Pancreas (tissue), 10 donors: ENCODE measurements around the gene RIBC2. TPM values are rescaled to one million over a fixed set of nuclear protein-coding genes. Genes with fewer than 3 reads are reported as not detected.
"Not testable (repeated sequence)": the region's sequence is repeated elsewhere in the genome, so short reads cannot be mapped to it uniquely, and the experiment has no call there.

Experiments used
- ATAC-seq, 4 donors: fragments of 200-7000 bp; cut with Tn5 transposase; one replicate each; pipeline versions ENCODE4 v1.8.0 to v1.9.1; 2020; ENCODE audit warnings: mild to moderate bottlenecking in 4 of 4, moderate library complexity in 4 of 4
- DNase-seq, 6 donors: peaks; one replicate each; pipeline ENCODE4 v3.0.0-alpha.2; 2020
- FAIRE-seq: peaks from 2 replicates; lab custom pipeline; 2012; peaks lifted over from hg19 to GRCh38; lab: Jason Lieb, UNC
- H3K27ac ChIP-seq, 4 donors: fragments of 200-600 bp; sonication (generic); 1 replicate in 3 of 4; 2 replicates in 1 of 4; pipeline versions ENCODE4 v1.5.0 to v1.8.0; 2020
- H3K27me3 ChIP-seq, 4 donors: fragments of 200-600 bp; one replicate each; pipeline ENCODE4 v1.8.0; 2021
- H3K36me3 ChIP-seq, 3 donors: fragments of 200-600 bp; sonication (generic) in 1 of 3; one replicate each; pipeline versions ENCODE4 v1.5.0 to v1.8.0; 2020 to 2021
- H3K4me1 ChIP-seq, 3 donors: fragments of 200-600 bp; one replicate each; pipeline ENCODE4 v1.8.0; 2021
- H3K4me3 ChIP-seq, 4 donors: fragments of 200-600 bp; sonication (generic) in 2 of 4; one replicate each; pipeline versions ENCODE4 v1.5.0 to v1.8.0; 2020 to 2021
- H3K9me3 ChIP-seq, 4 donors: fragments of 200-600 bp; one replicate each; pipeline ENCODE4 v1.8.0; 2021
- WGBS, 2 donors: extraction: QIAGEN DNeasy Blood & Tissue Kit; methylation state at CpG; one replicate each; pipeline ENCODE4 v1.1.7; 2013; 5-methylcytosine and 5-hydroxymethylcytosine counted together
- intact Hi-C, 3 donors: fragments of 100-400 bp; cut with DNase I; formaldehyde crosslinking; loops; one replicate each; pipeline versions ENCODE4 v1.11.1 to v1.14.2; 2022
- polyA plus RNA-seq, 2 donors: library from polyadenylated mRNA; stranded (reverse); fragments of 200-250 nt; gene quantifications; one replicate each; pipeline ENCODE4 v1.2.3, GENCODE V29; 2013
- total RNA-seq, 6 donors: library from RNA; stranded (reverse); fragmentation: NEBNext Ultra II Directional in 4 of 6; extraction: Animal tissue kit (Norgen Biotek cat#: 25700) in 4 of 6; gene quantifications; one replicate each; pipeline versions ENCODE4 v1.2.1 to v1.2.4, GENCODE V29; 2021 to 2023
- TF ChIP-seq, protein P1 (sequence below), 4 donors: fragments of 200-600 bp; sonication (generic) in 3 of 4; IDR thresholded peaks; one replicate each; pipeline versions ENCODE4 v1.5.0 to v1.8.0; 2021; ENCODE audit warnings: antibody characterized with exemption in 4 of 4
- donor health status: healthy with polysubstance abuse.
- donor health status: DM: no; HTN: no; CAD: no; lungs with moderate emphysema.
- donor health status: DM: no; HTN: no; CAD: no.
- donor health status: control.
- donor health status: control.
- donor health status: Bipolar disorder and iron deficiency.
- donor health status: DM: yes; HTN: yes; CAD: no.
- donor health status: DM: no; HTN: no; CAD: no.
- donor health status: DM: no; HTN: no; CAD: no.
- donor health status: DM: yes; HTN: yes; CAD: no.

RIBC2 gene
- total and polyA plus RNA-seq, 8 donors = 0.12 to 1.7 (median 0.34) TPM; not detected in 2

DNA sequence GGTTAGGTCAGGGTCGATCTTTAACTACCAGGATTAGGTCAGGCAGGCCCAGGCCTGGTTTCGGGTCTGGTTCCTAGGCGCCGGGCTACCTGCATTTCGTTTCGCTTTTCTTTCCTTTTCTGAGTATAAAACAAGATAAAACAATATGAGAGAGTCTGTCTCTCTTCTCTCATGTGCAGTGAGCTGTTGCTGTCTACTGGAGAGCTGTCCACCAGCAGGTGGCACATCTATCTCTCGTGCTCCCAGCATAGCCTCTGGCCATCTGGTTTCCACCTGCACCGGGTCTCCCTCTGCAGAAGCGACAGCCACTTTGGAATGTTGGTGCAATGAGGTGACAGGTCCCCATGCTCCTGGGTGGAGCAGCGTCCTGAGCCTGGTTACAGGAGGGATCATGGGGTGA lies 27.6 kb downstream of the RIBC2 start:
- H3K27me3 ChIP-seq = no peaks in the 10 kb centered on the region
- FAIRE-seq = no peak
- peak in 3 of 6 donors; percentile 18 to 57 (median 33) for DNase-seq
- H3K4me1 ChIP-seq = no peaks in the 10 kb centered on the region
- intact Hi-C loops = loop anchor here in 1 of 3 donors (5.0 kb wide), 1 partner anchor 111 kb away; no protein-coding TSS in a partner anchor
- H3K9me3 ChIP-seq = no peaks in the 10 kb centered on the region
- ATAC-seq = peak; percentile 64 to 95 (median 92)
- no peak overlapping the region for H3K4me3 ChIP-seq
- WGBS, 2 donors = 11 to 12% methylated on average over 10 of the region's 10 CpGs
- no peak overlapping the region for H3K27ac ChIP-seq
- TF ChIP-seq, protein P1, sequence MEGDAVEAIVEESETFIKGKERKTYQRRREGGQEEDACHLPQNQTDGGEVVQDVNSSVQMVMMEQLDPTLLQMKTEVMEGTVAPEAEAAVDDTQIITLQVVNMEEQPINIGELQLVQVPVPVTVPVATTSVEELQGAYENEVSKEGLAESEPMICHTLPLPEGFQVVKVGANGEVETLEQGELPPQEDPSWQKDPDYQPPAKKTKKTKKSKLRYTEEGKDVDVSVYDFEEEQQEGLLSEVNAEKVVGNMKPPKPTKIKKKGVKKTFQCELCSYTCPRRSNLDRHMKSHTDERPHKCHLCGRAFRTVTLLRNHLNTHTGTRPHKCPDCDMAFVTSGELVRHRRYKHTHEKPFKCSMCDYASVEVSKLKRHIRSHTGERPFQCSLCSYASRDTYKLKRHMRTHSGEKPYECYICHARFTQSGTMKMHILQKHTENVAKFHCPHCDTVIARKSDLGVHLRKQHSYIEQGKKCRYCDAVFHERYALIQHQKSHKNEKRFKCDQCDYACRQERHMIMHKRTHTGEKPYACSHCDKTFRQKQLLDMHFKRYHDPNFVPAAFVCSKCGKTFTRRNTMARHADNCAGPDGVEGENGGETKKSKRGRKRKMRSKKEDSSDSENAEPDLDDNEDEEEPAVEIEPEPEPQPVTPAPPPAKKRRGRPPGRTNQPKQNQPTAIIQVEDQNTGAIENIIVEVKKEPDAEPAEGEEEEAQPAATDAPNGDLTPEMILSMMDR (IDR thresholded peaks at IDR 0.05) = peak; percentile 11 to 32 (median 27)
- no peaks in the 10 kb centered on the region for H3K36me3 ChIP-seq

DNA sequence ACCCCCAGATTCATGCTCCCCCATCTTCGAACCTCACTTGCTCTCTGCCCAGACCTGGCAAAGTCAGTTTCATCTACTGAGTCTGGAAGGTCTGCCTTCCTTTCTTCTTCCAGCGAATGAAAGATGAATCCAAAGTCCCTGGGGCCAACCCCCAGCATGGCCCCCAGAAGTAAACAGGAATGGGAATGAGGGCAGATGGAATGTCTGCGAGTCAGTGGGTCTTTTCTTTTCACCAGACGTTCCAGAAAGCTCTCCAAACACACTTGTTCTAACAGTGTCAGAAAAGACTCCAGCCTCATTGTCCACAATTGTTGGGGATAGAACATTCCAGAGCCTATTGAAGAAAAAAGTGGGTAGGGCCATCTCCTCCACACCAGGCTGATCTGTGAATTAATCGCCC lies 28.6 kb downstream of the RIBC2 start:
- H3K9me3 ChIP-seq = no peaks in the 10 kb centered on the region
- intact Hi-C loops = loop anchor here in 1 of 3 donors (5.0 kb wide), 1 partner anchor 110 kb away; no protein-coding TSS in a partner anchor
- WGBS, 2 donors = 57 to 59% methylated on average over 5 of the region's 5 CpGs
- FAIRE-seq = no peak
- ATAC-seq = no peak
- DNase-seq = no peak
- TF ChIP-seq, protein P1 (IDR thresholded peaks at IDR 0.05) = no peak
- H3K27me3 ChIP-seq = no peaks in the 10 kb centered on the region
- H3K27ac ChIP-seq = no peak overlapping the region
- no peak overlapping the region for H3K4me3 ChIP-seq
- no peaks in the 10 kb centered on the region for H3K36me3 ChIP-seq
- no peaks in the 10 kb centered on the region for H3K4me1 ChIP-seq

DNA sequence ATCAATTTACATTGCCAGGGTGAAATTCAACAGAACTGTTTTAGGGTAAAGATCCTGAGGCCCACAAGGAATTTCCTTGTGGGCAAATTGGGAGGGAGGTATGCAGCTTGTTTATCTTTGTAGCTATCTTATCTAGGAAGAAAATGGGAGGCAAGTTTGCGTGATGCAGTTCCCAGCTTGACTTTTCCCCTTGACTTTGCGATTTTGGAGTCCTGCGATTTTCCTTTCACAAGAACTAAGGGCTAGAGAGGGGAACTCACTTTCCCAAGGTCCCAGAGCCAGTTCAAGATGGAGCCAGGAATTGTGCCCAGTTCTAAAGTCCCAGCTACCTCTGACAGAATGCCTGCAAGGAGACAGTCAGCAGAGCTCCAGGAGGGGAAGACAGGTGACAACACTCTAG lies 30.7 kb downstream of the RIBC2 start:
- FAIRE-seq (no peak), DNase-seq (no peak), ATAC-seq (no peak)
- 82 to 87% methylated on average over 3 of the region's 3 CpGs for WGBS, 2 donors
- Histone ChIP-seq H3K4me1 (no peaks in the 10 kb centered on the region), H3K27ac (no peak overlapping the region), H3K36me3 (no peaks in the 10 kb centered on the region), H3K4me3 (no peak overlapping the region), H3K27me3 (no peaks in the 10 kb centered on the region), H3K9me3 (no peaks in the 10 kb centered on the region)
- intact Hi-C loops = loop anchor here in 1 of 3 donors (5.0 kb wide), 1 partner anchor 108 kb away; no protein-coding TSS in a partner anchor
- TF ChIP-seq, protein P1 (IDR thresholded peaks at IDR 0.05) = no peak

DNA sequence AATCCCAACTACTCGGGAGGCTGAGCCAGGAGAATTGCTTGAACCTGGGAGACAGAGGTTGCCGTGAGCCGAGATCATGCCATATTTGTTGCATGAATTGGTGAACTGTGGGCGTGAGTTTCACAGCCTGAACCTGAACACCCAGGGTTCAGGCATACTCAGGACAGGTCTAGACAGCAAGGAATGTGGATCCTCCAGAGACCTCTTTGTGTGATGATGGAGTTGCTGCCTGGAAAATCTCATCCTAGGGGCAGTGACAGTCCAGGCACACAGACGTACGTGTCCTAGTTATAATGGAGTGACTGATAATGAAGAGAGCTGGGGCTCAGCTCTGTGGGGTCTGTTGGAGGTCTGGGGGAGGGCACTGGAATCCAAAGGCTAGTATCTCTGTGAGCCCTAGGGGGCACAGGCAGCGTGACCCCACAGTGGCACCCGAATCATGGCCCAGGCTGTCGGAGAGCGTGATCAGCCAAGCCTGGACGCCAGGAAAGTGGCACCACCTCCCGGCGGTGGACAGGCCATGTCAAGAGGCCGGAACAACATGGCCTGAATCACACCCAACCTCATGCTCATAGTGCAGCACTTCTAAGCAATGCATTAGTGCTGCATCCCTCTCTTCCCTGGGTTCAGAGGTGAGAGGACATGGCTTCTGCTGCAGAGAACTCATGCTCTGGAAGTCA lies 31.7 kb downstream of the RIBC2 start:
- no peak for DNase-seq
- H3K27ac ChIP-seq = no peak overlapping the region
- no peak for FAIRE-seq
- H3K4me3 ChIP-seq = no peak overlapping the region
- 76 to 84% methylated on average over 14 of the region's 14 CpGs for WGBS, 2 donors
- no peak for ATAC-seq
- no peaks in the 10 kb centered on the region for H3K36me3 ChIP-seq
- H3K4me1 ChIP-seq = no peaks in the 10 kb centered on the region
- TF ChIP-seq, protein P1 (IDR thresholded peaks at IDR 0.05) = no peak
- no peaks in the 10 kb centered on the region for H3K9me3 ChIP-seq
- intact Hi-C loops = no loop called here
- no peaks in the 10 kb centered on the region for H3K27me3 ChIP-seq

DNA sequence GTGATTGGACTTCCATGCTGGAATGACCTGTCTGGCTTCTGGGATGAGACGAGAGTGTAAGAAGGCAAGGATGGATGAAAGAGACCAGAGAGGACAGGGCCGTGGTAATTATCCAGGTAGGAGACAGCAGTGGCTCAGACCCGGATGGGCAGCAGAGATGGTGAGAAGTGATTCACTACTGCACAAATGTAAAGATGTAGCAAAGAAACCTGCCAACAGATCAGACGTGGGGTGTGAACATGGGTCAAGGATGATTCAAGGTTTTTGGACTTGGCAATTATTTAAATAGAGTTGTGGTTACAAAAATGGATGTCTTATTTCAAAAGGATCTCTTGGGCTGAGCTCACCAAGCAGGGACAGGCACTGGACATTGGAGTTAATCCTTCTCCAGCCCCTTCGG lies 32.7 kb downstream of the RIBC2 start:
- Histone ChIP-seq H3K27me3 (no peaks in the 10 kb centered on the region), H3K9me3 (no peaks in the 10 kb centered on the region), H3K4me1 (no peaks in the 10 kb centered on the region), H3K36me3 (no peaks in the 10 kb centered on the region), H3K27ac (no peak overlapping the region), H3K4me3 (no peak overlapping the region)
- DNase-seq = no peak
- FAIRE-seq = no peak
- 63 to 69% methylated on average over 5 of the region's 5 CpGs for WGBS, 2 donors
- no peak for ATAC-seq
- TF ChIP-seq, protein P1 (IDR thresholded peaks at IDR 0.05) = no peak
- intact Hi-C loops = no loop called here

DNA sequence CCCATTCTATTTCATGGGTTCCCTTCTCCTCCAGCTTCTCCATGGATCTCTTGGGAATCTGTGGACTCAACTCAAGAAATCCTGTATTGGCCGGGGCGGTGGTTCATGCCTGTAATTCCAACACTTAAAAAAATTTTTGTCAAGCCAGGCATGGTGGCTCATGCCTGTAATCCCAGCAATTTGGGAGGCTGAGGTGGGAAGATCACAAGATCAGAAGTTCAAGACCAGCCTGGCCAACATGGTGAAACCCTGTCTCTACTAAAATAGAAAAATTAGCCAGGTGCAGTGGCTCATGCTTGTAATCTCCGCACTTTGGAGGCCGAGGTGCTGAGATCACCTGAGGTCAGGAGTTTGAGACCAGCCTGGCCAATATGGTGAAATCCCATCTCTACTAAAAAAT lies 34.1 kb downstream of the RIBC2 start:
- FAIRE-seq, intact Hi-C loops, H3K36me3 ChIP-seq, H3K4me1 ChIP-seq, H3K27me3 ChIP-seq, H3K9me3 ChIP-seq, H3K27ac ChIP-seq, H3K4me3 ChIP-seq, DNase-seq, ATAC-seq: not testable (repeated sequence)
- WGBS, 2 donors = 88% methylated on average over 4 of the region's 4 CpGs
